Activated naive CD4-positive, alpha-beta T cell (primary cell): ENCODE measurements around the gene ZNF622.

ENCODE experiments used
- DNase-seq, 4 experiments: peaks; one replicate each; lab custom pipeline; 2025; lab: John Stamatoyannopoulos, UW

ZNF622 gene

DNA sequence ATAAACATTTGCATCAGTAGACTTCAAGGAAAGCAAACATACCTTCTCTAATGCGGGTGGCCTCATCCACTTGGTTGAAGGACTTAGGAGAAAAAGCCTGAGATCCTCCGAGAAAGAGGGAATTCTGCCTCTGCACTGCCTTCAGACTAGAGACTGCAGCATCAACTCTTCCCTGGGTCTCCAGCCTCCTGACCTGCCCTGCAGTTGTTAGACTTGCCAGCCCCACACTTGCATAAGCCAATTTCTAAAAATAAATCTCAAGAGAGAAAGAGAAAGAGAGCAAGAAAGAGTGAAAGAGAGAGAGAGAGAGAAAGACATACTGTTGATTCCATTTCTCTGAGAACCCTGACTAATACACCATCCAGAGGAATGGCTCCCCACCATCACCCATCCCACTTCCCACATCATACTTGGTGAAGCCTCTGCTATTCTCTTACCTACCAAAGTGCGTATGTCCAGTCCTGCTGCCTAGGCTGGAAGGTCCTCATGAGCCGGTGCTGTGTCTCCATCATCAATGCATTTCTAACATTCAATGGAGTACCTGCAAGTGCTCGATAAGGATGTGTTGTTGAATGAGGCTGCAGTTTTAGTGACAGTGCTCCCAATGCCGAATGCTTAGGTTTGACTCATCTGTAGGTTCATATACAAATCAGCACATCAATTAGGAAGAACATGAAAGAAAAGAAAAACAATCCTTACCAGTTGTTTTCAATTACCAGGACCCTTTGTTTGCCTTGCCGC is 35.1 kb downstream of the ZNF622 start:
- DNase-seq: no peak

DNA sequence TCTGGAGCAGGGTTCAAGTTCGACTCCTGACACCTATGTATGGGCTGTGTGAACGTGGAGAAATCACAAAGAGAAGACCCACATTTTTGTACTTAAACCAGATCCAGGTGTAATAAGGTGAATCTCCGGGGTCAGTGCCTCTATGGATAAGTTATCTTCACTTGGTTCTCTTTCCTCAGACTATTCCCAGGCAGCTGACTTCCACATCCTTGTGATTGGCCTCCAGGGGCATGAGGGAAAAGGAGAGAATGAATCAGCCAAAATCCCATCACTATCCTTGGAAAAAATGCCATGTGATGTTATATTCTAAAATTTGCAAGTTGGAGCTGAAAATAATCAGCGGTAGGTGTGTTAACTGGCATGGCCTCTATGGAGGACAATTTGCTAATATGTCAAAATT is 37.2 kb downstream of the ZNF622 start:
- DNase-seq: no peak

DNA sequence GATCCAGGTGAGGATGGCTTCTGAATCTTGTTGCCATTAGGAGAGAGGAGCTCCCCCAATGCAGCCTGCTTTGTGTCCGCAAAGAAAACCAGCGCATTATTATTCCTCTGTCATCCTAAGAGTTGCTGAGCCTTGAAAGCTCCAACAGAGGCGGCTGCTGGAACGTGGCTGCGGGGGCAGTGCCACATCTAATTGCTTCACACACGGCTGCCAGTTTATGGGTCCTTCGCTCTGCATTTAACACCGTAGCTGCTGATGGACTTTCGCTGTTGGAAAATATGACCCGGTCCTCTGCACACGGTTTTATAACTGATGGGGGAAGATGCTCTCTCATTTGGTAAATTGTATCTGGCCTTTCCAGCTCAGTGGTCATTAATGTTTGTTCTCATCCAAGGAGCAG is 38.0 kb downstream of the ZNF622 start:
- no peak for DNase-seq

DNA sequence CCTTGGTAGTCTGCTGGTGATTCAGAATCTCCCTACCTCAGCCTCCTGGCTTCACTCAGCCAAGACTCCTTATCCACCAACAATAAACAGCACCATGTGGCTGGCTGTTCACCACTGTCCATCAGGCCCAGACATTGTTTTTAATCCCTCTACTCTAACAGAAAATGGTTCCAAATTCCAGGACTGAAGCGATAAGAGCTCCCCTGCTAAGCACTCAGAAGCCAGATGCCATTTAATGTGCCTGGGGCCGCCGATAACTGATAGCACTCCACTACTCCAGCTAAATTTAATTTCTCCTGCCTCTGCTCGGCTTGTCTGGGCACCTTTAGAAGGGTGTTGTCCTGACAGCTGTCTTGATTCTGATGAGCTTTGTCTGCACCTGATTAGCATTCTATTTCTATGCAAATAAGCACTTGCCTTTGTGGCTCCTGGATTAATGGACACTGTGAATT is 47.1 kb downstream of the ZNF622 start:
- DNase-seq: no peak

DNA sequence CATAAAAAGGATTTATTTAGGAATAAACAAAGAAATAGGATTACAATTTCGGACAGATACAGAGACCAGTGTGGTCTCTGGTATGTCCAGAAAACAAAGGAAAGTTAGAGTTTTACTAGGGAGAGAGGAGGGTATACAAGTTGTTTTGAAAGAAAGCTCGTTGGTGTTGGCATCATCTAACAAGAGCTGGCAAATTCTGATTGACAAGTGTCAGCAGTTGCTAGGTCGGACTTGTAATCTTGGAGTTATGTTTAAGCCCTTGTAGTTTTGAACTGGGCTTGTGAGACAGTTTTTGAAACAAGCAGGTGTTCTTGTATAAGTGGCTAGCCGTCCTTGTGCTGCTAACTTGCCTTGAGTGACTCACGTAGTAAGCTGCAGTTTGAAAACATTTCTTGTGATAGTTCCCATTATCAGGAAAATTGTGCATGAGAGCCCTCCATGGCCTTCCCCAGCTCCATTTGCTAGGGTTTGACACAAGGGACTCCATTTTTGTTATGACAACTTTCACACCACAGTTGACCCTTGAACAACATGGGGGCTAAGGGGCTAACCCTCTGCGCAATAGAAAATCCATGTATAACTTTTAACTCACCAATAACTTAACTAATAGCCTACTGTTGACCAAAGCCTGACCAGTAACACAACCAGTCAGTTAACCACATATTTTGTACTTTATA is 48.1 kb downstream of the ZNF622 start:
- no peak for DNase-seq

DNA sequence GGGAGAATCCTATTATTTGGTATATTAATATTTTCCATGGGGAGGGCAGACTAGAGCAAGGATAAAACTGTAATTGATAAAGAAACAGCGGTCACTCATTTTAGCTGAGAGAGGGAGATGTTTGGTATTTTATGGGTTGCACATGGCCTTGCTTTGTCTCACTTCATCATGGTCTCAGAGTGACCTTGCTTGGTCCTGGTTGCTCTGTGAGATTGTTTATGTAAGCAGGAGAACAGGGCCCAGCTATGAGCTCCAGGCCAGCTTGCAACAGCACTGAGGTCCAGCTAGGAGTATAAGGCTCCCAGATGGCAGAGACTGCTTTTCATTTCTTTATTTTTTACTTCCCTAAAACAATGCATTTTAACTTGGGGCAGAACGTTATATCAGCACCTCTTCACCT is 50.7 kb downstream of the ZNF622 start:
- no peak for DNase-seq

DNA sequence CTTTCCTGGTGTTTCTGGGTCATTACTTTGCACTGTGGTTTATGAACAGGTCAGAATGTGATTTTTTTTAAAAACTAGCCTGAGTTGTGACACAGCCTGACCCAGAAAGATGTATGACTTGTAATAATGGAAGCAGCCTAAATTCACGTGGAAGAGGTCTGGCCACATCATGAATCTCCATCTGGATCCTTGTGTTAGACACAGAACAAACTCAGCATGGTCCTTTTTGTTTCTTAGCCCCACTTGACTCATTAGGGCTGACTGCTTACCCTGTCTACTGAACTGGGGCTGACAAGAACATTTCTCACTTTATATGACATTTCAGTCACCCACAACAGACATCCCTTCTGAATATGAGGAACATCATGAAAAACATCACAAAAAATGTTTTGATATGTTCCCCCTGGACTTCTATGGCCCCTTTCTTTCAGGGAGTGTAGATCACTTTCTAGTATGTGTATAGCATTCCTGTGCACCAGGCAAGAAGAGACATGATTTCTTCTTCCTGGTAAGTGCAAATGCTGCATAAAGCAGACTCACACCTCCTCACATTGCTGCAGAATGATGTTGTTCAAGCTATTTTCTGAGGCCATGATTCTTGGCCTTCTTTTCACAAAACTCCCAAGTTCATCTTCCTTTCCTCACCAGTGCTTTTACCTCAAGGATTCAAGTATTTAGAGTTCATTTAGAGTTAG is 52.3 kb downstream of the ZNF622 start:
- no peak for DNase-seq

DNA sequence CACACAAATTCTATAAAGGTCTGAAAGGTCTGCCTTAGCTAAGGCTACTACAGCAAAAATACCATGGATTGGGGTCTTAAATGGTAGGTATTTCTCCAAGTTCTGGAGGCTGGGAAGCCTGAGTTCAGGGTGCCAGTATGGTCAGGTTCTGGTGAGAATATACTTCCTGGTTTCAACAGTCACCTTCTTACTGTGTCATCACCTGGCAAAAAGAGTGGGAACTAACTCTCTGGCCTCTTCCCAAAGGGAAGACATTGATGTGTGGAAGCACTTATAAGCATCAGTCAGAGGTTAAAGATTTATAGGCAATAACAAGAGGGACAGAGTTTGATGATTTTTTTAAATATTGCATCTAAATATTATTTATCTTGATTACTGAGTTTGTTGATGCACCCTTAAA is 53.0 kb downstream of the ZNF622 start:
- no peak for DNase-seq

DNA sequence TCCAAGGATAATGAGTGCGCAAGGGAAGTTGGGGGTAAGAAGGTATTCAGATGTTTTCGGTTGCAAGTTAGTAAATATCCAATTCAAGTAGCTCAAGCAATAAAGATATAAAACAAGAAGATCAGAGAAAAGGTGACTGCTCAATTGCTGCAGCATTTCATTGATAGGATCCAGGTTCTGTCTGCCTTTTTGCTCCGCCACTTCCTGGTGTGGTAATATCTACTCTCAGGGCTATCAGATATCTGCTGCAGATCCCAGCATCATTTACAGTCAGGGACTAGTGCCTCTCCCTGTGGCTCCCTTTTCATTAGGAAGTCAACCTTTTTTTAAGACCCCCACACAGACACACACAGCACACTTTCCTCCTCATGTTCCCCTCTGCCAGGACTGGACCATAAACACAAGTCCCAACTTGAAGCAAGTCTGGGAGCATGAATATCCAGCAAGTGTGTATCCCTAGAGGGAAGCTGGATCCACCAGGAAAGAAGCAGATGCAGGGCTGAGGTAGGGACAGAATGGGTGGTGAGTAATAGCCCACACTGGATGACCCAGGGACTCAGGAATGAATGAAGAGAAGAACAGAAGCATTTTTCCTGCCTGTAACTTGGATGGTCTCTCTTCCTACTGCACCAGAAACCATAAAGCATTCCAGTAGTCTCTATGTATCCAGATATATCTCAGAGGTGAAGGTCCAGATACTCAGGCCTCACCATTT is 53.7 kb downstream of the ZNF622 start:
- no peak for DNase-seq

DNA sequence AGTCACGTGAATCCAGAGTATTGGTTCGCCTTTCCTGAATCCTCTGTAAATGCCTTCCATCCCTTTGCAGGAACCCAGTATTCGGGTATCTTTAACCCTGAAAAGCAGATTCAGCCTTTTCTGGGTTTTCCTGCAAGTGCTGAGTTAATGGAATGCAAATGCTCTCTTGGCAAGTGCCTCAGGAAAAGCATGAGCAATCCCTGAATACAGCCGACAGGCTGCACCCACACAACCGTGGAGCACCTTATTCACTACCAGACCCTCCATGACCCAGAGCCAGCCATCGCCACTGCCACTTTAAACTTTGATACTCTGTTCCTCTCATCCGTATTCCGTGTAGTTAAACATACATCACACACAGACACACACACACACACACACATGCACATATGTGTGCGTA is 54.4 kb downstream of the ZNF622 start:
- DNase-seq: no peak

DNA sequence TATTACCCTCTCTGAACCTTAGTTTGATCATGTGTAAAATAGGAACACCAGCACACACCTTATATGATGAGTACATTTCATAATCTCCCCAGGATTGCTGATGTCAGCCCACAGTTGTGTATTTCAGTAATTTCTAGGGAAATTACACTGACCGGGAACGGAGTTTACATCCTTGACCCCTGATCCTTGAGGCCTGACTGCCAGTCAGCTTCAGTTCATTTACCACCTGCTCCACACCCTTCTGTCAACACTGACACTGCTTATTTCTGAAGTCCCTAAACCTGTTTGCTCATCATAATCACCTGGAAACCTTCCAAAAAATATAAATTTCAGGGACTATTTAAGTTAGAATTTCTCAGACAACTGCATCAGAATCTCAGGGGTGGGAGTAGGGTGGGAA is 55.3 kb downstream of the ZNF622 start:
- no peak for DNase-seq

DNA sequence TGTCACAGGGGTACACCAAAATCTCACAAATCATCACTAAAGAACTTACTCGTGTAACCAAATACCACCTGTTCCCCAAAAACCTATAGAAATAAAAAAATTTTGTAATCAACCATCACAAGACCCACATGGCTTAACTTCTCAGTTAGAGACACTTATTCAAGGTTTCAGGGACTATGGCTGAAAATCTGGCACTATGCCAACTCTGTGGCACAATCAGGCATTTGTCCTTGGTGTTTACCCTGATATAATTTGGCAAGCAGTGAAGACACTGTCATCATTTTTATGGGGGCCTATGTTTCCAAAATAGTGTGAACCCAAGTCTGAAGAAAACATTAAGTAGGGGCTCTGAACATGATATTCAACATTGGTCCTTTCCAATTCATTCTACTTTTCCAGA is 59.0 kb downstream of the ZNF622 start:
- DNase-seq: no peak

DNA sequence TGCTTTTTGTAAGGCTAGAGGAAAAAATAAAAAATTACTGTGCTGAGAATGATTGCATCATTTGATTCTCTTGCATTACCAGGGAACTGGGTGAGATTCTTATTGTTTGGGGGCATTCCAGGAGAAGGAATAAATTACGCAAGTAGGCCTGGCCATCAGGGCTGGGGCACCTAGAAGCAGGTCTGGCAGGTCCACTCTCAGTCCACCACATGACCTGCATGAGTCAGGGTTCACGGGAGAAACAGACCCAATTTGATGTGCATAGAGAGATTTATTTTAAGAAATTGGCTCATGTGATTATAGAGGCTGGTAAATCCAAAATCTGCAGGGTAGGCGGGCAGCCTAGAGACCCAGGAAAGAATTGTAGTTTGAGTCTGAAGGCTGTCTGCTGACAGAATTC is 59.6 kb downstream of the ZNF622 start:
- no peak for DNase-seq
